ENCODE measurements around the gene TBC1D20.

TBC1D20 gene

DNA sequence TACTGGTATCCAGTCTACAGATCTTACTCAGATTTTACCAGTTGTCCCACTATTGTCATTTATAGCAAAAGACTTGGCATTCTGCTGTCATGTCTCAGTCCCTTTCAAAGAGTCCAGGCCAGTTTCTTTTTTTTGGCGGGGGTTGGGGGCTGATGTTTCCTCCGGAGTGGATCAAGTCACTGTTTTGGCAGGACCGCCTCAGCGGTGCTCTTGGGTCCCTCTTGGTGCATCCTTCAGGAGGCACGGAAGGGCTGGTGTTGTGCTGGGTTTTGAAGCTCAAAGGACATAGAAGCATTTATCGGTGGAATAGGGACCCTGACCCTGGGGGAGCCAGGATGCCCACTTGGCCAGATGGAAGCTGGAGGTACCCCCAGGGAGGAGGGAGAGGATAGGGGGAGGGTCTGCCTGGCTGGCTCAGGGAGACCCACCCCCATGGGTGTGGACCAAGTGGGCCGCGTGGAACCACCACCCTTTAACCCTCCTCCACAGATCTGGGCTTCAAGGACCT is 43.4 kb downstream of the TBC1D20 start:
- DNase-seq: no peak

DNA sequence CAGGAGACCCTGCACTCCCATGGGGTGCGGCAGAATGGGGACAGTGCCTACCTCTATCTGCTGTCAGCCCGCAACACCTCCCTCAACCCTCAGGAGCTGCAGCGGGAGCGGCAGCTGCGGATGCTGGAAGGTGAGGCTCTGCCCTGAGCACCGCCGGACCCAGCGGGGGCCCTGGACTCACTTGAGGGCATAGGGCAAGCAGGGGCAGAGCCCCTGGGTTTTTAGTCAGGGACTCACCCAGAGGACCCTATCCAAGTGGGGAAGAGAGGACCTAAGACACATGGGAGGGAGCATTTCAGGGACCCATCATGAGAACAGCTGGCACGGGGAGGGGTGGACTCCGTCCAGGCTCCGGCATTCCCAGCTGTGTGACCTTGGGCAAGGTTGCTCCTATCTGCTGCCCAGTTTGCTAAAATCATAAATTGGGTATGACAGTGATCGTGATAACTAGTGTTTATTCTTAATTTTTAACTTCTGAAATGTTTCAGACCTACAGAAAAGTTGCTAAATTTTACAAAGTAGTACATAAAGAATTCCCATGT is 44.5 kb downstream of the TBC1D20 start:
- DNase-seq: no peak

DNA sequence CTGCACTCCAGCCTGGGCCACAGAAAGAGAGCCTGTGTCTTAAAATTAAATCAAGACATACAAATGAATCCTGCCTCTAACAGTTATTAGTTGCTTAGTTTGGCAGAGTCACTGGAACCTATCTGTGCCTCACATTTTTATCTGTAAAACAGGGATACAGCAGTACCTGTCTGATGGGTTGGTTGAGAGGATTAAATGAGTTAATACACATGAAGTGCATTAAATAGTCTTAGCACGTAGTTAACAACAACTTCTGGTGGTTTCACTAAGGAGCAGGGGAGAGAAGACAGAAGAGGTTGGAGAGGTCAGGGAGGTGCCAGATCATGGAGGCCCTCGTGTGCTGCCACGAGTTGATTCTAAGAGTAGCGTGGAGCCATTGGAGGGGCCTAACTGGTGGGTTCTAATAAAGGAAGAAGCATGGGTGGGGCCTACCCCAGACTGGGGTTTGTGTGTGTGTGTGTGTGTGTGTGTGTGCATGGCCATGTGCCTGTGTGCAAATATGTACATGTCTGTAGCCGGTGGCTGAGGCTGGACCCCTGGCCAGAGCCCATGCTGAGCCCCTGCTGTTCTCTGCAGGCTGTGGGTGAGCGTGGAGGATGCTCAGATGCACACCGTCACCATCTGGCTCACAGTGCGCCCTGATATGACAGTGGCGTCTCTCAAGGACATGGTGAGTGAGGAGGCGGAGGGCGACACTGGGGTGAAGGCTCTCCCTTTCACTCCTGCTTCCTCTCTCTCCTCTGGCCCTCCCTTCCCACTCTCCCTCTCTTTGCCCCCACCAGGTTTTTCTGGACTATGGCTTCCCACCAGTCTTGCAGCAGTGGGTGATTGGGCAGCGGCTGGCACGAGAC is 45.2 kb downstream of the TBC1D20 start:
- no peak for DNase-seq

DNA sequence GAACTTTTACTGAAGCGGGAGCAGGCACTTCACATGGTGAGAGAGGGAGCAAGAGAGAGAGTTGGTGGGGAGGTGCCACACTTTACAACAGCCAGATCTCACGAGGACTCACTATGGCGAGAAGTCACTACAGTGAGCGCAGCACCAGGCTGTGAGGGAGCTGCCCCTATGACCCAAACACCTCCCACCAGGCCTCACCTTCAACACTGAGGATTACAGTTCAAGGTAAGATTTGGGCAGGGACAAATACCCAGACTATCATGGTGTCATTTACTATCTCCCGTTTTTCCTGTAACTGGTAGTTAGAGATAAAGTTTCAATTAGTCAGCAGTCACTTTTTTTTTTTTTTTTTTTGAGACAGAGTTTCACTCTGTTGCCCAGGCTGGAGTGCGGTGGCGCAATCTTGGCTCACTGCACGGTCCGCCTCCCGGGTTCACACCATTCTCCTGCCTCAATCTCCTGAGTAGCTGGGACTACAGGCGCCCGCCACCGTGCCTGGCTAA is 46.5 kb downstream of the TBC1D20 start:
- DNase-seq: no peak

DNA sequence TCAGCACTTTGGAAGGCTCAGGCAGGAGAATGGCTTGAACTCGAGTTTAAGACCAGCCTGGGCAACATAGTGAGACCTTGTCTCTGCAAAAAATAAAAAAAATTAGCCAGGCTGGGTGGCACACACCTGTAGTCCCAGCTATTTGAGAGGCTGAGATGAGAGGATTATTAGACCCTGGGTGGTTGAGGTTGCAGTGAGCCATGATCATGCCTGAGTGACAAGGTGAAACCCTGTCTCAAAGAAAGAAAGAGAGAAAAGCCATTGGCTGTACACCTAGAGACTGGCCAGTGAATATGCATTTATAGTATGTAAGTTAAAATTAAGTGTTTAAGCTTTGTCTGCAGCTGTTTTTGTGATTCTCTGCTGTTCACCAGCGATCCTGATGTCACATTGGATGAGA is 48.2 kb downstream of the TBC1D20 start:
- DNase-seq: no peak

DNA sequence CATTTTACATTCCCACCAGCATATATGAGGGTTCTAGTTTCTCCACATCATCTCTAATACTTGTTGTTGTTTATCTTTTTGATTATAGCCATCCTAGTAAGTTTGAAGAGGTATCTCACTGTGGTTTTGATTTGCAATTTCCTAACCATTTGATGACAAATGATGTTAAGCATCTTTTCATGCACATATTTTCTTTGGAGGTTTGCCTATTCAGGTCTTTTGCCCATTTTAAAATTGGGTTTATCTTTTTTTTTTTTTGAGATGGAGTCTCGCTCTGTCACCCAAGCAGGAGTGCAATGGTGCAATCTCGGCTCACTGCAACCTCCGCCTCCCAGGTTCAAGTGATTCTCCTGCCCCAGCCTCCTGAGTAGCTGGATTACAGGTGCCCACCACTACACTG is 50.3 kb downstream of the TBC1D20 start:
- no peak for DNase-seq

DNA sequence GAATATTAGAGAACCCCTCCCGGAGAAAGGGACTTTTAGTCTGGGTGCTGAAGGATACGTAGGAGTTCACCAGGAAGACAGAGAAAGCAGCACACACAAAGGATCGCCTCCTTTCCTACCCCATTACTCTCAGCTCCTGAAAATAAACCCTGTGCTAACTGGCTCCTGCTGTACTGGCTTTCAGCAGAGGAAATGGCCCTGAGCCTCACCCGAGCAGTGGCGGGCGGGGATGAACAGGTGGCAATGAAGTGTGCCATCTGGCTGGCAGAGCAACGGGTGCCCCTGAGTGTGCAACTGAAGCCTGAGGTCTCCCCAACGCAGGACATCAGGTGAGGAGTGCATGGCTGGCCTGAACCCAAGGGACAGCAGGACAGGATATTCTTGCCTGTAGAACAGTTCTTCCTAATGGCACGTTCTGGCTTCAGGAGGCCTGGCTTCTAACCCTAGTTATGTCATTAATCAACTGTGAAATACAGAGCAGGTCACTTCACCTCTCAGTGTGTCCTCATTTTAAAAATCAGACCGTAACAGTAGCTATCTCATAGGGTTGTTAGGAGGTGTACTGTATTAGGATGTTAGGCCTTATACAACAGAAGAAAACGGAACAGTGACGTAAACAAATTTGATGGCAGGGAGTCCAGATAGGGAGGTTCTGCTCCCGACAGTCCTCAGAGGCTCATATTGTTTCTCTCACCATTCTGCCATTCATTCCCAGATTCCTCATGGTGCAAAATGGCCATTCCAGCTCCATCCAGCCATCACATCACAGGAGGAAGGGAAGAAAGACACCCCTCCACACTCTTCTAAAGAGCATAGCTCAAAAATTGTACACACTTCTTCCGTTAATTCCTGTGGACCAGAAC is 52.4 kb downstream of the TBC1D20 start:
- no peak for DNase-seq

DNA sequence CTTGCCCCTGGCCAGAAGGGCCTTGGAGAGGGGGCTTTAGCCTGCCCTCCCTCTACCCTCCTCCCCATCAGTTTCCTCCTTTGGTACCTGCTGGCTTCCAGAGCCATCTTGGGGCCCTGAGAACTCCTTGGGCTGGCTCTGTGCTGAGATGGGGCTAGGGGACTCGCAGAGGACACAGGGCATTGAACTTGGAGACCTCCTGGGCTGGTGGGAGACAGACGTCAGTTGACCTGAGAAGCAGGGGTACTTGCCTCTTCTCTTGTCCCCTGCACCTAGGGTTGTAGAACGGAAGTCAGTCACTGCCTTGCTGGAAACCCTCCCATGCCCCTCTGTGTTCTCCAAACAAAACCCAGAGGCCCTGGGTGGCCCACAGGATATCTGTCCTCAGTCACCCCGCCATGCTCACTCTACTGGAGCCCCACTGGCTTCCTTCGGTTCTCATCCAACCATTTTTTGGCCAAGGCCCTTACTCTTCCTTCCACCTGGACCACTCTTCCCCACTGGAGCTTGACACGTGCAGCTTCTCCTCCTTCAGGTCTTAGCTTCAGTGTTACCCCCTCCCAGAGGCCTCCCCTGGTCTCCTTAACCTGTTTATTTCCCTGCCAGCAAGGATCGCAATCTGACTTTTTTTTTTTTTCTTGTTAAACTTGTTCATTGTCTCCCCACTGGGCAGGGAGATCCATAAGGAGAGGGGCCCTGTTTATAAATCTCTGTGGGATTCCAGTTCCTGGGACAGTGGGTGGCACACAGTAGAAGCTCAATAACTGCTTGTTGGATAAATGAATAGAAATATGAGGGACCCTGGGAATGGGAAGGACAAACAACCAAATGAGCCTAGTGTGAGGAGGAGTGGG is 53.3 kb downstream of the TBC1D20 start:
- DNase-seq: no peak

DNA sequence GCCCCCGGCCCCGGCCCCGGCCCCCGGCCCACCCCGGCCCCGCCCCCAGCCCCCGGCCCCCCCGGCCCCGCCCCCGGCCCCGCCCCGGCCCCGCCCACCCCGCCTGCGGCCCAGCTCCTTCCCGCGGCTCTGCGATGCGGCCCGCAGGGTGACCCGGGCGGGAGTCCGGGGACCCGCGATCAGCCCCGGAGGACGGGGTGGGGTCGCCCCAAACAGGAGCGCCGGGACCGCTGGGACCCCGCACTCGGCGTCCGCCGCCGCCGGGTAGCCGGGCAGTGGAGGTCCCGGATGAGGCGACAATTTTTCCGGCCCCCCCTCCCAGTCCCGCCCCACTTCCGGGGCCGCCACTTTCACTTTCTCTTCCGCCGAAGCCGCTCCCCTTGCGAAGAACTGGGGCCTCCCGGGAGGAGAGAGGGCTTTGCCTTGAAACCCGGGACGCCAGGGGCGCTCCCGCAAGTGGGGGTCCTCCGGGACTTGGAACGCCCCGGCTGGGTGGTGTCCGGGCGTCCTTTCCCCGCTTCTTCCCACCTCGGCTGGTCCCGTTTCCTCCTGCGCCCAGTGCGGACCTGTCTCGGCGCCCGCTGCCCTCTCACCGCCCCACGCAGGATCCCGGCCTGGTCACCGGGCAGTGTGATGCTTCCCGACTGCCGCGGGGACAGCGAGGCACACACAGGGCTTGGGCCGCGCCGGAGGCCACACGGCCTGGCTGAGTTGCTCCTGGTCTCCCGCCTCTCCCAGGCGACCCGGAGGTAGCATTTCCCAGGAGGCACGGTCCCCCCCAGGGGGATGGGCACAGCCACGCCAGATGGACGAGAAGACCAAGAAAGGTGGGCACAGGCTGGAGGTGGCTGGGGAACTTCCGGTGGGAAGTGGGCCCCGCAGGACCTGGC is 54.1 kb downstream of the TBC1D20 start, which contains the start of gene RBCK1:
TSS of gene RBCK1 (plus strand) at position 347 of the 890 bp plus-strand sequence. CDS start at position 806, 459 bp downstream.
- peak; percentile 82 for DNase-seq

DNA sequence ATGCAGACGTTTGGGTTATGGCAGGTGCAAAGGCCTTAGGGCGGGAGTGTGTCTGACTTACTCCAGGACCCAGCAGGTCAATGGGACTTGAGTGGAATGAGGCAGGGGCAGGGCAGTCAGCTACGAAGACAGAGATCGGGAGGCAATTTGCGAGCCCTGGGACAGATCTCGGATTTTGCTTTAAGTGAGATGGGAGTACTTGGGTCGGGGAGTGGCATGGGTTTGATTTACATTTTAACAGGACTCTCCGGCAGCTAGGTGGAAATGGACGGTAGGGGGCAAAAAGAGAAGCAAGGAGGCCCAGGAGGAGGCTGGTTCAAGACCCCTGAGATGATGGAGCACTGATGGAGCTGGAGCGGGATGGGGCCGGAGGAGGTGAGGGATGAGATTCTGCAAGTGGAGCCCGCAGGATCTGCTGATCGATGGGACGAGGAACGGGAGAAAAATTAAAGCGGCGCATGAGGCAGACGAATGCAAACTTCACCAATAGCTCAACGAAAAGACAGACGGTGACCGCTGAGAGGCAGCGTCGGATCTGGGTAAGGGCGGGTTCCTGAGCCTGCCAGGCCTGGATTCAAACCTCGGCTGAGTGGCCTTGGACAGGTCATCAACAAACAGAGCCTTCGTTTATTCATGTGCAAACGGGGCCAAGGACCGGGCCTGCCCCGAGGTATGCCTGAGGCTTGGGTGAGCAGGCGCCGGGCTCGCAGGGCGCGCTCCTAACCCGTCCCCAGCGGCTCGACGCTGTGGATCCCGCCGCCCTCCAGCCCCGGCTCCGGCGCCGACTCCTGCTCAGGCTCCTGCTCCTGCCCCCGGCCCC is 55.0 kb downstream of the TBC1D20 start:
- DNase-seq: peak; percentile 51

DNA sequence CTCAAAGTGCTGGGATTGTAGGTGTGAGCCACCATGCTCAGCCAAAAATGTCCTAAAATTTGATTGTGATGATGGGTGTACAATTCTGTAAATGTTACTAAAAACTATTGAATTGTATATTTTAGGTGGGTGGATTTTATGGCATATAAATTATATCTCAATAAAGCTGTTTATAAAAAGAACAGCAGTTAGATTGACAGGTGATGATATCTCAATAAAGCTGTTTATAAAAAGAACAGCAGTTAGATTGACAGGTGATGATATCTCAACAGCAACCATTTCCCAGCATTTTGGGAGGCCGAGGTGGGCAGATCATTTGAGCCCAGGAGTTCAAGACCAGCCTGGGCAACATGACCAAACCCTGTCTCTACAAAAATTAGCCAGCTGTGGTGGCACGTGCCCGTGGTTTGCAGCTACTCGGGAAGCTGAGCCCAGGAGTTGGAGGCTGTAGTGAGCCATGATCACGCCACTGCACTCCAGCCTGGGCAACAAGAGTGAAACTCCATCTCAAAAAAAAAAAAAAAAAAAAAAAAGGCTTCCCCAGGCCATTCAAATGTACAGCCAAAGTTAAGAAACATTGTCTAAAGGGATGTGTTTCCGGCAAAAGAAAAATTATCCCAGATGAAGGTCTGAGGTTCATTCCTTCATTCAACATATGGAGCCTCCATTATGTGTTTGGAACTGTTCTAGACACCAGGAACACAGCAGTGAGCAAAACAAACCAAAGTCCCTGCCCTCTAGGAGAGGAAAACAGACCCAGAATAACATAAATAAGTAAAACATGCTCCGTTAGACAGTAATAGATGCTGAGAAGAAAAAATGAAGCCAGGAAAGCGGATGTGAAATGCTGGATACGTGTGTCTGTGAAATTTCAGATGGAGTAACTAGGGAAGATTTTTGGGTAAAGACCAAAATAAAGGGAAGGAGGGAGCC is 55.9 kb downstream of the TBC1D20 start:
- no peak for DNase-seq

DNA sequence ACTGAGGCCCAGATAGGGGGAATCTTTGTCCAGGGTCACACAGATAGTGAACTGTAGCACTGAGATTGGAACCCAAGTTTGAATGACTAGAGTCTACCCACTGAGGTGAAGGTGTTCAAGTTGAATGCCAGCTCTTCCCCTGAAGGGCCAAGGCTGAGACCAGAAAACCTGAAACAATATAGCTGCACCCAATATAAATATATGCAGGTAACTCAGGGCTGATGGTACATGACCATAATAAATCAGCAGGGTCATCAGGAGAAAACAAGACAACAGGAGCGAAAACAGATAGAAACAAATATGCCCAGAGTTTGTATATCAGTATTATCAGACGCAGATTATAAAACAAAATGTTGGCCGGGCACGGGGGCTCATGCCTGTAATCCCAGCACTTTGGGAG is 58.2 kb downstream of the TBC1D20 start:
- DNase-seq: no peak

DNA sequence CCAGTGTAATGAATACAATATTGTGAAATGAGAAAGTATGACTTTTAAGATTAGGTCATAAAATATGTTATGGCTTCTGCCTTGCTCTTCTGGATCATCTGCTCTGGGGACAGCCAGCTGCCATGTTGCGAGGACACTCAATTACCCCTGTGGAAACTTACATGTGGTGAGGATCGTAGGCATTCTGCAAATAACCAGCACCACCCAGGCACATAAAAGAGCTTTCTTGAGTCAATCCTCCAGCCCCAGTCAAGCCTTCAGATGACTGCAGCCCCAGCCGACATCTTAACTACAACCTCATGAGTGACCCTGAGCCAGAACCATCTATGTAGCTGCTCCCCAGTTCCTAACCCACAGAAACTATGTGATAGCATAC is 58.8 kb downstream of the TBC1D20 start:
- no peak for DNase-seq

DNA sequence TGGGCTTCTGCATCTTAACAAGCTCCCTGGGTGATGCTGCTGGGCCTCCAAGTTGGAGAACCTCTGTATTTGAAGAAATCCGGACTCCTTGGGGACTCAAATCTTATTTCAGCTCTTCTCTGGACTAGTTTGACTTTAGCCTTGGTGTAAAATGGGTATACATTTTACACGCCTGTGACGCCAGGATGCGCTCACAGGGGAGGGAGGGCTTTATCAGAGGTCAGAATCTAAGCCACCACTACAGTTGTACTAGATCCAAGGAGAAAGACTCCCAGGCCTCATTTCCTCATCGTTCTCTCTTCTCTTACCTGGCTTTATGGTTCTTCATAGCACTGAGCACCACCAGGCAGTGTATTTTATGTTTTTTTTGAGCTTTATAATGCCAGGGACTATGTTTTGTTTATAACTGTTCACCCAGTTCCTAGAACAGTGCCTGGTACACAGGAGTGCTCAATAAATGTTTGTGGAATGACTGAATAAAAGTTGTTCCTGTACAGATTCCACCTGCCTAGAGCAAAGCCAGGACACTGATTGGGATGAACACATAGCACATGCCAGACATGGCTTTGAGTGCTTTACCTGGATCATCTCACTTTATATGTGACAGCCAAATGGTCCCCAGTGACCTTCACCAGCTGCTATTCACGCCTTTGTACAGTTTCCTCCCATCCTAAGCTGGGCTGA is 59.3 kb downstream of the TBC1D20 start:
- DNase-seq: no peak

DNA sequence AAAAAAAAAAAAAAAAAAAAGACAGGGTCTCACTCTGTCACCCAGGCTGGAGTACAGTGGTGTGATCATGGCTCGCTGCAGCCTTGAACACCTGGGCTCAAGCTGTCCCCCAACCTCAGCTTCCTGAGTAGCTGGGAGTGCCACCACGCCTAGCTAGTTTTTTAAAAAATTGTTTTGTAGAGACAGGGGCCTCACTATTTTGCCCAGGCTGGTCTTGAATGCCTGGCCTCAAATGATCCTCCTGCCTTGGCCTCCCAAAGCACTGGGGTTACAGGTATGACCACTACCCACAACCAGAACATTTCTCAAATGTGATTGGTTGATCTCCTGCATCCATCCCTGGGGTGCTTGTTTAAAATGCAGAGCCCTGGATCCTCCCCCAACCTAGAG is 59.8 kb downstream of the TBC1D20 start:
- no peak for DNase-seq

DNA sequence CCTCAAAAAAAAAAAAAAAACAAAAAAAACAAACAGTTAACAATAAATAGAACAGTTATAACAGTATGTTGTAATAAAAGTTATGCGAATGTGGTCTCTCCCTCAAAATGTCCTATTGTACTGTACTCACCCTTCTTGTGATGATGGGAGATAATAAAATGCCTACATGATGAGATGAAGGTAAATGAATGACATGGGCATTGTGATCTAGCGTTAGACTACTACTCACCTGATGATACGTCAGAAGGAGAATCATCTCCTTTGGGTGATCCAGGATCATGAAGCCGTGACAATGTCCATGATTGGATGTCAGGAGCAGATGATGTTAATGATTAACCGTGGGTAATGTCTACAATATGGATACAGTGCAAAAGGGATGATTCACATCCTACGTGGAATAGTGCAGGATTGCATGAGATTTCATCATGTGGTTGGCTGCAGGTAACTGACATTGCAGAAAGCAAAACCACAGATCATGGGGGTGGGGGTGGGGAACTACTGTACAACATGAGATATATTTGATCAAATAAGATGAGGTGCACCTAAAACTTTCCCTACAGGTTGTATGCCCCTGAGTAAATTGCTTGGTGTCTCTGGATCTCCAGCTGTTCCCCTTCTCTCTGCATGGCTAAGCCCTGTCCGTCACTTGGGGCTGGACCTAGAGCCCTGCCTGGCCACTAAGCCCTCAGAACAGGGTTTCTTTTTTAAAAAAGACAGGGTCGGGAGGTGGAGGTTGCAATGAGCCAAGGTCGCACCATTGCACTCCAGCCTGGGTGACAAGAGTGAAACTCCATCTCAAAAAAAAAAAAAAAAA is 60.4 kb downstream of the TBC1D20 start:
- no peak for DNase-seq

DNA sequence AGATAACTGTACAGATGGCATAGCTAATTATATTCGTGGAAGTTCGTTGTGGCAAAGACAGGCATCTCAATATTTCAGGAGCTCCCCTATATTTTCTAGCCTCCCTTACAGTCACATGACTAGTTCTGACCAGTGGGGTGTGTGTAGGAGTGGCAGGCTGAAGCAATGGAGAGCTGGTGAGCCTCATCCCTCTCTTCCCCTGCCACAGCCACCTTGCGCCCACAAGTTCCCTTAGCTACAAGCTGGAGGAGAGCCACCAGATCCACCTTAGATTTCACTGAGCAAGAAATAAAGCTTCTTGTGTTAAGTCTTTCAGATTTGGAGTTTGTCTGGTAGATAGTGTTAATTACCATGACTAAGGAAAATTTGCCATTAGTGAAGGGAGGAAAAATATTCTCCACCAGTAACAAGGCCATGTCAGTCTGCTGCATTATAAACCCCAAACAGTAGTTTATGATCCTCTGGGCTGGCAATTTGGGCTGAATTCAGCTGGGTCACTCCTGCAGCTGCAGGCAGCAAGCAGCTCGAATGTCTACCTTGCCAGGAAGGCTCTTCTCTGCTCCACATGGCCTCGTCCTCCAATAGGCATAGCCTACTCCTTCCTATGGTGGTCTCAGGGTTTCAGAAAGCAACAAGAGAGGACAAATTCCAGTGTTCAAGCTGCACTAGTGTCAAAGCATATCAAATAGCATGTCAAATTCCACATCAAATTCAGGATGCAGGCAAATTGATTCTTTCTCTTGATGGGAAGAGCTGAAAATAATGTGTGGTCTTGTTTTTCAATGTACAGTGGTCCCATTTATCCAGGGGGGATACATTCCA is 61.7 kb downstream of the TBC1D20 start:
- DNase-seq: no peak

Data from effector CD8-positive, alpha-beta T cell (primary cell).